GM23338 (cell line): ENCODE measurements around the gene CPEB2.

Experiments used
- CREB1 ChIP-seq: fragments of 250-450 bp; sonication (Bioruptor Pico); IDR thresholded peaks from 2 replicates; pipeline ENCODE4 v1.5.0; 2020; ENCODE audit warnings: low read depth, mild to moderate bottlenecking, moderate library complexity
- EZH2 ChIP-seq: fragments of 200-600 bp; sonication (generic); IDR thresholded peaks from one replicate; pipeline ENCODE4 v1.8.0; 2017; ENCODE audit warnings: antibody characterized with exemption, mild to moderate bottlenecking, low read depth; ENCODE audit not compliant: unreplicated experiment
- EZH2phosphoT487 ChIP-seq: fragments of 200-600 bp; sonication (generic); IDR thresholded peaks from one replicate; pipeline ENCODE4 v1.8.1; 2018; ENCODE audit warnings: antibody characterized with exemption; ENCODE audit not compliant: unreplicated experiment
- JUNB ChIP-seq: IDR thresholded peaks from one replicate; pipeline ENCODE4 v1.6.1; 2016; ENCODE audit warnings: antibody characterized with exemption; ENCODE audit not compliant: unreplicated experiment
- NANOG ChIP-seq: IDR thresholded peaks from 2 replicates; pipeline ENCODE4 v1.6.1; 2016; ENCODE audit warnings: antibody characterized with exemption, borderline replicate concordance
- POLR2AphosphoS5 ChIP-seq: IDR thresholded peaks from 2 replicates; pipeline ENCODE4 v1.6.1; 2016; ENCODE audit warnings: antibody characterized with exemption, low read depth
- STAT1 ChIP-seq: IDR thresholded peaks from one replicate; pipeline ENCODE4 v1.6.1; 2016; ENCODE audit warnings: antibody characterized with exemption; ENCODE audit not compliant: unreplicated experiment
- ZNF114 ChIP-seq: fragments of 250-450 bp; sonication (Bioruptor Pico); IDR thresholded peaks from 2 replicates; pipeline ENCODE4 v1.5.0; 2020; ENCODE audit warnings: mild to moderate bottlenecking, moderate library complexity
- ZNF331 ChIP-seq: fragments of 250-450 bp; sonication (Bioruptor Pico); IDR thresholded peaks from 2 replicates; pipeline ENCODE4 v1.5.0; 2020; ENCODE audit warnings: low read depth, mild to moderate bottlenecking, moderate library complexity
- TF ChIP-seq, protein P1 (sequence below), 2 experiments: fragments of 200-600 bp in 1 of 2; sonication (generic) in 1 of 2; conservative IDR thresholded peaks; 2 replicates each; pipeline versions ENCODE4 v1.5.1 to v1.6.1; 2016 to 2017; ENCODE audit warnings: antibody characterized with exemption in 2 of 2, low read depth in 2 of 2, mild to moderate bottlenecking in 2 of 2, moderate library complexity in 1 of 2
- TF ChIP-seq, protein P2 (sequence below): IDR thresholded peaks from one replicate; pipeline ENCODE4 v1.6.1; 2018; ENCODE audit warnings: antibody characterized with exemption; ENCODE audit not compliant: unreplicated experiment
- TF ChIP-seq, protein P3 (sequence below): IDR thresholded peaks from 2 replicates; pipeline ENCODE4 v1.6.1; 2016; ENCODE audit warnings: antibody characterized with exemption
- TF ChIP-seq, protein P4 (sequence below): fragments of 250-450 bp; sonication (Bioruptor Pico); IDR thresholded peaks from 2 replicates; pipeline ENCODE4 v1.5.0; 2020; ENCODE audit warnings: mild to moderate bottlenecking, moderate library complexity

DNA sequence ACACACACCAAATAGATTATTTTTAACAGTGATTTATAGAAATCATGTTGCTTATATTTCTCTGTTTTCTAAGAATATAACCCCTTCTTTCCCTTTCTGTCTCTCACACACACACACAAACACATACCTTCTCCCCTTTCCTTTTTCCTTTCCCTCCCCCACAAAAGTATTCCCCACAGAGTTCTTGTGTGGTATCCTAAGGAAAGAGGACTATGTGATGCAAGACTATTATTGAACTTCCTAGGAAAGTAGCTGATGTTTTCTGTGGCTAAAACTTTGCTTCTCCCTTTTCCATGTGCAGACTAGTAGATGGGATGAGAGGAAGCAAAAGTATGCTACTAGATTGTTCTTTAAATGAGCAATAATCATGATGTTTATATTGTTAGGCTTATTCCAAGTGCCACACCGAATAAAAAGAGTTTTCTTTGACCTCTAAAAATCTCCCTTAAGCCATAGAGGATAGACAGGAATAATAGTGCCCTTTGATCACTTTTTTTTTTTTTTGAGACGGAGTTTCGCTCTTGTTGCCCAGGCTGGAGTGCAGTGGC lies 38.7 kb downstream of the CPEB2 start:
- TF ChIP-seq, protein P1, sequence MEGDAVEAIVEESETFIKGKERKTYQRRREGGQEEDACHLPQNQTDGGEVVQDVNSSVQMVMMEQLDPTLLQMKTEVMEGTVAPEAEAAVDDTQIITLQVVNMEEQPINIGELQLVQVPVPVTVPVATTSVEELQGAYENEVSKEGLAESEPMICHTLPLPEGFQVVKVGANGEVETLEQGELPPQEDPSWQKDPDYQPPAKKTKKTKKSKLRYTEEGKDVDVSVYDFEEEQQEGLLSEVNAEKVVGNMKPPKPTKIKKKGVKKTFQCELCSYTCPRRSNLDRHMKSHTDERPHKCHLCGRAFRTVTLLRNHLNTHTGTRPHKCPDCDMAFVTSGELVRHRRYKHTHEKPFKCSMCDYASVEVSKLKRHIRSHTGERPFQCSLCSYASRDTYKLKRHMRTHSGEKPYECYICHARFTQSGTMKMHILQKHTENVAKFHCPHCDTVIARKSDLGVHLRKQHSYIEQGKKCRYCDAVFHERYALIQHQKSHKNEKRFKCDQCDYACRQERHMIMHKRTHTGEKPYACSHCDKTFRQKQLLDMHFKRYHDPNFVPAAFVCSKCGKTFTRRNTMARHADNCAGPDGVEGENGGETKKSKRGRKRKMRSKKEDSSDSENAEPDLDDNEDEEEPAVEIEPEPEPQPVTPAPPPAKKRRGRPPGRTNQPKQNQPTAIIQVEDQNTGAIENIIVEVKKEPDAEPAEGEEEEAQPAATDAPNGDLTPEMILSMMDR (conservative IDR thresholded peaks at IDR 0.05; ENCODE audit: low read depth in 2 of 2) = no peak
- TF ChIP-seq EZH2 = no peak
- TF ChIP-seq STAT1 = no peak
- TF ChIP-seq, protein P2, sequence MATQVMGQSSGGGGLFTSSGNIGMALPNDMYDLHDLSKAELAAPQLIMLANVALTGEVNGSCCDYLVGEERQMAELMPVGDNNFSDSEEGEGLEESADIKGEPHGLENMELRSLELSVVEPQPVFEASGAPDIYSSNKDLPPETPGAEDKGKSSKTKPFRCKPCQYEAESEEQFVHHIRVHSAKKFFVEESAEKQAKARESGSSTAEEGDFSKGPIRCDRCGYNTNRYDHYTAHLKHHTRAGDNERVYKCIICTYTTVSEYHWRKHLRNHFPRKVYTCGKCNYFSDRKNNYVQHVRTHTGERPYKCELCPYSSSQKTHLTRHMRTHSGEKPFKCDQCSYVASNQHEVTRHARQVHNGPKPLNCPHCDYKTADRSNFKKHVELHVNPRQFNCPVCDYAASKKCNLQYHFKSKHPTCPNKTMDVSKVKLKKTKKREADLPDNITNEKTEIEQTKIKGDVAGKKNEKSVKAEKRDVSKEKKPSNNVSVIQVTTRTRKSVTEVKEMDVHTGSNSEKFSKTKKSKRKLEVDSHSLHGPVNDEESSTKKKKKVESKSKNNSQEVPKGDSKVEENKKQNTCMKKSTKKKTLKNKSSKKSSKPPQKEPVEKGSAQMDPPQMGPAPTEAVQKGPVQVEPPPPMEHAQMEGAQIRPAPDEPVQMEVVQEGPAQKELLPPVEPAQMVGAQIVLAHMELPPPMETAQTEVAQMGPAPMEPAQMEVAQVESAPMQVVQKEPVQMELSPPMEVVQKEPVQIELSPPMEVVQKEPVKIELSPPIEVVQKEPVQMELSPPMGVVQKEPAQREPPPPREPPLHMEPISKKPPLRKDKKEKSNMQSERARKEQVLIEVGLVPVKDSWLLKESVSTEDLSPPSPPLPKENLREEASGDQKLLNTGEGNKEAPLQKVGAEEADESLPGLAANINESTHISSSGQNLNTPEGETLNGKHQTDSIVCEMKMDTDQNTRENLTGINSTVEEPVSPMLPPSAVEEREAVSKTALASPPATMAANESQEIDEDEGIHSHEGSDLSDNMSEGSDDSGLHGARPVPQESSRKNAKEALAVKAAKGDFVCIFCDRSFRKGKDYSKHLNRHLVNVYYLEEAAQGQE = no peak
- no peak for TF ChIP-seq JUNB
- TF ChIP-seq POLR2AphosphoS5 = no peak
- no peak for TF ChIP-seq ZNF114 (CRISPR knock-in tag)
- no peak for TF ChIP-seq EZH2phosphoT487
- no peak for TF ChIP-seq CREB1 (CRISPR knock-in tag)
- TF ChIP-seq, protein P3, sequence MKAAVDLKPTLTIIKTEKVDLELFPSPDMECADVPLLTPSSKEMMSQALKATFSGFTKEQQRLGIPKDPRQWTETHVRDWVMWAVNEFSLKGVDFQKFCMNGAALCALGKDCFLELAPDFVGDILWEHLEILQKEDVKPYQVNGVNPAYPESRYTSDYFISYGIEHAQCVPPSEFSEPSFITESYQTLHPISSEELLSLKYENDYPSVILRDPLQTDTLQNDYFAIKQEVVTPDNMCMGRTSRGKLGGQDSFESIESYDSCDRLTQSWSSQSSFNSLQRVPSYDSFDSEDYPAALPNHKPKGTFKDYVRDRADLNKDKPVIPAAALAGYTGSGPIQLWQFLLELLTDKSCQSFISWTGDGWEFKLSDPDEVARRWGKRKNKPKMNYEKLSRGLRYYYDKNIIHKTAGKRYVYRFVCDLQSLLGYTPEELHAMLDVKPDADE = no peak
- TF ChIP-seq ZNF331 (CRISPR knock-in tag) = no peak
- no peak for TF ChIP-seq NANOG
- TF ChIP-seq, protein P4, sequence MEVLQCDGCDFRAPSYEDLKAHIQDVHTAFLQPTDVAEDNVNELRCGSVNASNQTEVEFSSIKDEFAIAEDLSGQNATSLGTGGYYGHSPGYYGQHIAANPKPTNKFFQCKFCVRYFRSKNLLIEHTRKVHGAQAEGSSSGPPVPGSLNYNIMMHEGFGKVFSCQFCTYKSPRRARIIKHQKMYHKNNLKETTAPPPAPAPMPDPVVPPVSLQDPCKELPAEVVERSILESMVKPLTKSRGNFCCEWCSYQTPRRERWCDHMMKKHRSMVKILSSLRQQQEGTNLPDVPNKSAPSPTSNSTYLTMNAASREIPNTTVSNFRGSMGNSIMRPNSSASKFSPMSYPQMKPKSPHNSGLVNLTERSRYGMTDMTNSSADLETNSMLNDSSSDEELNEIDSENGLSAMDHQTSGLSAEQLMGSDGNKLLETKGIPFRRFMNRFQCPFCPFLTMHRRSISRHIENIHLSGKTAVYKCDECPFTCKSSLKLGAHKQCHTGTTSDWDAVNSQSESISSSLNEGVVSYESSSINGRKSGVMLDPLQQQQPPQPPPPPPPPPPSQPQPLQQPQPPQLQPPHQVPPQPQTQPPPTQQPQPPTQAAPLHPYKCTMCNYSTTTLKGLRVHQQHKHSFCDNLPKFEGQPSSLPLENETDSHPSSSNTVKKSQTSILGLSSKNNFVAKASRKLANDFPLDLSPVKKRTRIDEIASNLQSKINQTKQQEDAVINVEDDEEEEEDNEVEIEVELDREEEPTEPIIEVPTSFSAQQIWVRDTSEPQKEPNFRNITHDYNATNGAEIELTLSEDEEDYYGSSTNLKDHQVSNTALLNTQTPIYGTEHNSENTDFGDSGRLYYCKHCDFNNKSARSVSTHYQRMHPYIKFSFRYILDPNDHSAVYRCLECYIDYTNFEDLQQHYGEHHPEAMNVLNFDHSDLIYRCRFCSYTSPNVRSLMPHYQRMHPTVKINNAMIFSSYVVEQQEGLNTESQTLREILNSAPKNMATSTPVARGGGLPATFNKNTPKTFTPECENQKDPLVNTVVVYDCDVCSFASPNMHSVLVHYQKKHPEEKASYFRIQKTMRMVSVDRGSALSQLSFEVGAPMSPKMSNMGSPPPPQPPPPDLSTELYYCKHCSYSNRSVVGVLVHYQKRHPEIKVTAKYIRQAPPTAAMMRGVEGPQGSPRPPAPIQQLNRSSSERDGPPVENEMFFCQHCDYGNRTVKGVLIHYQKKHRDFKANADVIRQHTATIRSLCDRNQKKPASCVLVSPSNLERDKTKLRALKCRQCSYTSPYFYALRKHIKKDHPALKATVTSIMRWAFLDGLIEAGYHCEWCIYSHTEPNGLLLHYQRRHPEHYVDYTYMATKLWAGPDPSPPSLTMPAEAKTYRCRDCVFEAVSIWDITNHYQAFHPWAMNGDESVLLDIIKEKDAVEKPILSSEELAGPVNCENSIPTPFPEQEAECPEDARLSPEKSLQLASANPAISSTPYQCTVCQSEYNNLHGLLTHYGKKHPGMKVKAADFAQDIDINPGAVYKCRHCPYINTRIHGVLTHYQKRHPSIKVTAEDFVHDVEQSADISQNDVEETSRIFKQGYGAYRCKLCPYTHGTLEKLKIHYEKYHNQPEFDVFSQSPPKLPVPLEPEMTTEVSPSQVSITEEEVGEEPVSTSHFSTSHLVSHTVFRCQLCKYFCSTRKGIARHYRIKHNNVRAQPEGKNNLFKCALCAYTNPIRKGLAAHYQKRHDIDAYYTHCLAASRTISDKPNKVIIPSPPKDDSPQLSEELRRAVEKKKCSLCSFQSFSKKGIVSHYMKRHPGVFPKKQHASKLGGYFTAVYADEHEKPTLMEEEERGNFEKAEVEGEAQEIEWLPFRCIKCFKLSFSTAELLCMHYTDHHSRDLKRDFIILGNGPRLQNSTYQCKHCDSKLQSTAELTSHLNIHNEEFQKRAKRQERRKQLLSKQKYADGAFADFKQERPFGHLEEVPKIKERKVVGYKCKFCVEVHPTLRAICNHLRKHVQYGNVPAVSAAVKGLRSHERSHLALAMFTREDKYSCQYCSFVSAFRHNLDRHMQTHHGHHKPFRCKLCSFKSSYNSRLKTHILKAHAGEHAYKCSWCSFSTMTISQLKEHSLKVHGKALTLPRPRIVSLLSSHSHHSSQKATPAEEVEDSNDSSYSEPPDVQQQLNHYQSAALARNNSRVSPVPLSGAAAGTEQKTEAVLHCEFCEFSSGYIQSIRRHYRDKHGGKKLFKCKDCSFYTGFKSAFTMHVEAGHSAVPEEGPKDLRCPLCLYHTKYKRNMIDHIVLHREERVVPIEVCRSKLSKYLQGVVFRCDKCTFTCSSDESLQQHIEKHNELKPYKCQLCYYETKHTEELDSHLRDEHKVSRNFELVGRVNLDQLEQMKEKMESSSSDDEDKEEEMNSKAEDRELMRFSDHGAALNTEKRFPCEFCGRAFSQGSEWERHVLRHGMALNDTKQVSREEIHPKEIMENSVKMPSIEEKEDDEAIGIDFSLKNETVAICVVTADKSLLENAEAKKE = no peak
